Subcutaneous adipose tissue (tissue), 4 donors: Measurements from ENCODE around the gene OLFM1. TPM values are rescaled to one million over a fixed set of nuclear protein-coding genes. Genes with fewer than 3 reads are reported as not detected.

Experiments used
- CTCF ChIP-seq: fragments of 450-650 bp; IDR thresholded peaks from one replicate; pipeline ENCODE4 v1.5.1; 2016; ENCODE audit warnings: low read depth, mild to moderate bottlenecking, control low read depth, antibody characterized with exemption, moderate library complexity
- total RNA-seq, 4 donors: library from RNA; depleted of rRNA; stranded (reverse); fragments of >200 nt; gene quantifications; one replicate each; pipeline ENCODE4 v1.1.0, GENCODE V29; 2016

OLFM1 gene
- total RNA-seq, 4 donors from 2014 or later: 10.9 to 25.6 (median 22.8) TPM

GRCh38 chr9:135169709-135170226, 82.3 kb downstream of the OLFM1 start:
- no peak for TF ChIP-seq CTCF

GRCh38 chr9:135170535-135170934, 83.1 kb downstream of the OLFM1 start:
- no peak for TF ChIP-seq CTCF

Other genes starting within 250 kb of the OLFM1 start
- gene FCN2, start 206.9 kb upstream of the OLFM1 start, total RNA-seq: 1 to 10 TPM; 1.3 to 9.8 (median 2.5) TPM
- gene FCN1, start 169.8 kb upstream of the OLFM1 start, total RNA-seq: 10 to 100 TPM in 1 of 4 donors, 1 to 10 TPM in 3; 2.0 to 10.5 (median 4.3) TPM